ENCODE data around the gene ATP2B2.

The ATP2B2 gene

DNA sequence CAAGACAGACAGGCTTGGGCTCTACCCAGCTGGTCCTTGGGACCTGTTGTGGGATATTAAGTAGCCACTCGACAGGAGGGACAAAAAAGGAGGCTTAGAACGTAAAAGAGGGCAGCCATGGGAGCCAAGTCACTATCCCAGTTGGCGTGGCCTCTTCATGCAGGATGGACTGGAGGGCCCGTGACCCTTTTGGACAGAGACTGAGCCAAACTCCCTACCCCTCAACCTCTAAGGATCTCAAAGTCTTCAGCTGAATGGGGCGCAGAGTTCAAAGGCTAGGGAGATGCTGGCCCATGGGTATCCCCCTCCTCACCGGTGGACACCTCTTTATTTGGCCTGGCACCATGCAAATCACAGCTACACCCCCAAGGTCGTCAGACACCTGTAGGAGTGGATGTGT, 126.6 kb downstream of the ATP2B2 start:
- DNase-seq: no peak

DNA sequence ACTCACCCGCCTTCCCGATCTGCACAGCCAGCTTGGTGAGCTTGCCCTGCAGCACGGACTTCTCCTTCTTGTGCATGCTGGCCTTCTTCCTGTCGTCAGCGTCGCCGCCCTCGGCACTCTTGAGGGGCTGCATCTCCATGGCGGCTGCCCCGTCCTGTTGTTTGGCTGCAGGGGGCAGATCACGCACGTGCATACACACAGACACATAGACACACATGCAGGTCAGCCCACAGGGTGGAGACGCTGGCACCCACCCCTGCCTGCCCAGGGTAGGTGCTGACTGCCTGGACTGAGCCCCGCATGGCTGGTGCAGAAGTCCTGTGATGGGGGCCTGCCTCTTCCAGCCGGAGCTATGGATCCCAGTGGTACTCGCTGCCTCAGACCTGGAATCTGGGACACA, 127.1 kb downstream of the ATP2B2 start:
- DNase-seq: no peak

GRCh38 chr3:10377148-10377725, 128.1 kb downstream of the ATP2B2 start:
- no peak for DNase-seq

DNA sequence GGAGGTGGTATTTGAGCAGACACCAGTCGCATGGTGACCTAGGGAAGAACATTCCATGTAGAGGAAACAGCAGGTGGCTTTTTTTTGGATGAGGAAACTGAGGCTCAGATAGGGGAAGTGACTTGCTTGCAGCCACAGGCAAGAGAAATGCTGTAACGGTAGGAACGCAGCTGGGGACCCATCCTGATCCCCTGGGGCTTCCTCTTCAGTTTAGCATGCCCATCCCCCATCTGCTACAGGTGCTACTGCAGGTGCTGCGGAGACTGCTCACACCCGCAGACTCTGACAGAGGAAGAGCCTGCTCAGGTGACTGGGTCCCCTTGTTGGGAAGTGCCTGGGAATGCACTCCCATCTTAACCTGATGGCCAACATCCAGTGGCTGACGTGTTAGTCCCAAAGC, 129.0 kb downstream of the ATP2B2 start:
- DNase-seq: no peak

- DNase-seq: no peak
These were observed 129.9 kb downstream of the ATP2B2 start for GRCh38 chr3:10375296-10376053.

DNA sequence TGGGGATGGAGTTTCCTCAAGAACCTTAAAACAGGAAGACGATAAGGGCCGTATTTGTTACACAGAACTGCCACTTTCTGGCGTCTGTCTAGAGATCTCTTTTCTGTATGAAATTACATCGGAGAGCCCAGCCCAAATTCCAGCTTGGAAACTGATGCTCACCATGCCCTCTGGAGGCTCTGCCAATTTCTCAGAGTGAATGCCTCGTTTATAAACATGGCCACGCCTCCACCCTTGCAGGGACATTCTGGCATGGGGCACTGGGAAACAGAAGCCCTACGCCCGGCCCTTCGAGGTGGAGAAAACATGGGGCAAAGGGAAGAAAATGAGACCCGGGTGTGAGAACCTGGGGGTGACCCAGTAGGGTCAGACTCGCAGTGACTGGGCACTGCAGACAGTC, 131.1 kb downstream of the ATP2B2 start:
- DNase-seq: no peak

GRCh38 chr3:10373686-10374261, 131.6 kb downstream of the ATP2B2 start:
- no peak for DNase-seq

GRCh38 chr3:10371789-10372188, 133.6 kb downstream of the ATP2B2 start:
- DNase-seq: no peak

GRCh38 chr3:10371167-10371566, 134.2 kb downstream of the ATP2B2 start:
- DNase-seq: no peak

DNA sequence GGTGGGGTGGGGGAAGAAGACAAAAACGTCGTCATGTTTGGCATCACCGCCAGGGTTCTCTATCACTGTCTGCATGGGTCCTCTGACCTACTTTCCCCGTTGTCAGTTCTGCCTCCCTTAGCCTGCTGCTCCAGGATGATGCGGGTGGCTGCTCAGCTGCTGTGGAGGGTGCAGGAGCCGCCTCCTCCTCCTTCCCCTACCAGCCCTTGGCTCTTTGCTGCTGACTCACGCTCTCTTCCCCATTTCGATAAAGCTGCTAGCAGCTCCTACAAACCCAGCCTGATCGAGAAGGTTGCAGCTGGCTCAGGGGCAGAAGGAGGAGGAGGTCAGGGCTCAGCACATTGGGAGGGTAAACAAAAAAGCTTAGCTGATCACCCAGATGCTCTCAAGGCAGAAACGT, 135.0 kb downstream of the ATP2B2 start:
- peak; percentile 30 for DNase-seq

DNA sequence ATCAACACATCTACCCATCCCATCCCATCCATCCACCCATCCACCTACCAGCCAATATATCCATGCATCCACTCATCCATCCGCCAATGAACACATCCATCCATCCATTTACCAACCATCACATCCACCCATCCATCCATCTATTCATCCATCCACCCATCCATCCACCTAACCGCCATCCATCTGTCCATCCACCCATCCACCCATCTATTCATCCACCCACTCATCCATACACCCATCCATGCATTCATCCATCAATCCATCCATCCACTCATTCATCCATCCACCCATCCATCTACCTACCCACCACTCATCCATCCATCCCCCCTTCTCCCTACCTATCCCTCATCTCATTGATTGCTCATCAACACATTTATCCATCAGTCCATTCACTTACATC, 136.9 kb downstream of the ATP2B2 start:
- no peak for DNase-seq

DNA sequence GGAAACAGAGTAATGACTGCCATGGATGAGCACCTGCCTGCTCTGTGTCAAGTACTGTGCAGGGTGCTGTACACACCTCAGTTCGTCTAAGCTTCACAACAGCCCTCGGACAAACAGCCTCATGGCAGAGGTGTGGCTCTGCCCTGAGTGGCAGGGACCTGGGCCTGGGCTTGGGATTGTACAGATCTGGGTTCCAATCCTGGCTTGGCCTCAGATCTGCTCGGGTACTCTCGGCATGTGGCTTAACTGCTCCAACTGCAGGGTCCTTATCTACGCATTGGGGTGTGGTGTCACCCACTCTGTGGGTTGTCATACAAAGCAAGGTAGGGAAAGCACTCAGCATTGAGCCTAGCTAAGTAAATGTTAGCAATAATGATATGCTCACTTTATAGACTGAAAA, 137.9 kb downstream of the ATP2B2 start:
- no peak for DNase-seq

GRCh38 chr3:10366651-10367101, 138.7 kb downstream of the ATP2B2 start:
- DNase-seq: peak; percentile 71

DNA sequence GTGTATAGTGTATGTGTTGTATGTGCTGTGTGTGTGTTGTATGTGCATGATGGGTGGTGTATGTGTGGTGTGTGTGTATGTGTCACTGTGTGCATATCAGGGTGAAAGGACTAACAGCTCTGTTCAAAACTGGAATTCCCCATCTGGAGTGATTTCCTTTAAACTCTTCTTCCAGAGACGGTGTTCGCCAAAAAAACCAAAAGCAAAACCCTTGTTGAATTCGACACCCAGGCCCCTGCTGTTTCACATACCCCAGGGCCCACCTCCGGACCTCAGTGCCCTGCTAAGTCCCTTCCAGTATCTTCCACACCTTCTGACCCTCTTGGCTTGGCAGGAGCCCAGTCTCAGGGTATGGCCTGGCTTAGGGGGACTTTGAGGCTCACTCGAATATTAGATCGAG, 139.6 kb downstream of the ATP2B2 start:
- no peak for DNase-seq

DNA sequence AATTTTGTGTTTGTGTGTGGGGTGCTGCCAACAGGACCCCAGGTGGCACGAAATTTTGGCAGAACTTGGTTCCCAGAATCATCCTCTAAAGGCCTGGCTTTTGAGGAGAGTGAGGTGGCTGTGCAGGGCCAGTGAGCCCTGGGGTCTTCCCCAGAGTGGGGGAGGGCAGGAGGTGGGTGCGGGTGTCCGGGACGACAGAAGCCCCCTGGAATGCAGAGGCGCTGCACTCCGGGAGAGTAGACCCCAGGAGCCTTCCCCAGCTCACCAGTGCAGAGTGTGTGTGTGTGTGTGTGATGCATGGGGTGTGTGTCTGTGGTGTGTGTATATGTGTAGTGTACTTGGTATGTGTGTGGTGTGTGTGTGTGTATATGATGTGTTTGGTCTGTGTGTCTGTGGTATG, 140.1 kb downstream of the ATP2B2 start:
- no peak for DNase-seq

DNA sequence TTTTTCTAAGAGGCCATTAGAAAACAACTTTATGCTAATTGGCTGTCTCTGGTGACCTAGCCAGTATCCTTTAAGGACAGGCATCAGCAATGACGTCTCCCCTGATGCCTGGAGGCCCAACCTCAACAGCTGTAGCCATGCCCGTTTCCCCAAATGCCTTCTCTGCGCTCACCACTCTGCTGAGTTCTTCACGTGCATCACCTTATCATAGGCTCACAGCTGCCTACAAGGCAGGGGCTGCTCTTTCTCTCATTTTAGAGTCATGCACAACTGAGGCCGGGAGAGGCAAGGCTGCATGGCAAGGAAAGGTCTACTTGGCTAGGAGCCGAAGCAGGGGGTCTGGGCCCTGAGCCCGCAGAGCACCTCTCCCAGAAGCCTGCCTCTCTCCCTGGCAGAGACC, 140.6 kb downstream of the ATP2B2 start:
- DNase-seq: no peak

DNA sequence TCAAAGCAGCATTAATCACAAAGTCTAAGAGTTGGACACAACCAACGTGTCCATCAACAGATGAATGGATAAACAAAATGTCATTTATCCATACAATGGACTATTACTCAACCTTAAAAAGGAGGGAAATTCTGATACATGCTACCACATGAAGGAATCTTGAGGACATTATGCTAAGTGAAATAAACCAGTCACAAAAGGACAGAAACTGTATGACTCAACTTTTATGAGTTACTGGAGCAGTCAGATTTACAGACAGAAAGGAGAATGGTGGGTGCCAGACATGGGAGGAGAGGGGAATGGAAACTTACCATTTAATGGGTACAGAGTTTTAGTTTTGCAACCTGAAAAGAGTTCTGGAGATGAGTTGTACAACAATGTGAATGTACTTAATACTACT, 141.5 kb downstream of the ATP2B2 start:
- DNase-seq: peak; percentile 44

DNA sequence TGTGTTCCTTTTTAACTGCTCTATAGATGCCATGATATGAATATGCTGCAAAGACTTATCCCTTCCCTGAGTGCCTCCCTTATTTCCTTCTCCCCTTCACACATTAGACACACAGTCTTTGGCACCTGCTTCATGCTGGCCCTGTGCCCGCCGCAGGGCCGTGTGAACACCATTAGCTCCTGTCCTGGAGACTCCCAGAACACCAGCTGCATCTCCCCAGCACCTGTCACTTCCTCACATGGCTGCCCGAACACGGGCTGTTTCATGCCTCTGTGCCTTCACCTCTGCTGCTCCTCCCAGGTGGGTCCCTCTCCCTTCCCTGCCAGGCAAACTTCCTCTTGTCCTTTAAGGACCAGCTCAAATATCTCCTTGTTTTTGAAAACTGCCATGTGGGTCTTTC, 144.0 kb downstream of the ATP2B2 start:
- no peak for DNase-seq

GRCh38 chr3:10360478-10360877, 144.9 kb downstream of the ATP2B2 start:
- DNase-seq: no peak

- DNase-seq: no peak
These were observed 145.6 kb downstream of the ATP2B2 start for GRCh38 chr3:10359761-10360161.

DNA sequence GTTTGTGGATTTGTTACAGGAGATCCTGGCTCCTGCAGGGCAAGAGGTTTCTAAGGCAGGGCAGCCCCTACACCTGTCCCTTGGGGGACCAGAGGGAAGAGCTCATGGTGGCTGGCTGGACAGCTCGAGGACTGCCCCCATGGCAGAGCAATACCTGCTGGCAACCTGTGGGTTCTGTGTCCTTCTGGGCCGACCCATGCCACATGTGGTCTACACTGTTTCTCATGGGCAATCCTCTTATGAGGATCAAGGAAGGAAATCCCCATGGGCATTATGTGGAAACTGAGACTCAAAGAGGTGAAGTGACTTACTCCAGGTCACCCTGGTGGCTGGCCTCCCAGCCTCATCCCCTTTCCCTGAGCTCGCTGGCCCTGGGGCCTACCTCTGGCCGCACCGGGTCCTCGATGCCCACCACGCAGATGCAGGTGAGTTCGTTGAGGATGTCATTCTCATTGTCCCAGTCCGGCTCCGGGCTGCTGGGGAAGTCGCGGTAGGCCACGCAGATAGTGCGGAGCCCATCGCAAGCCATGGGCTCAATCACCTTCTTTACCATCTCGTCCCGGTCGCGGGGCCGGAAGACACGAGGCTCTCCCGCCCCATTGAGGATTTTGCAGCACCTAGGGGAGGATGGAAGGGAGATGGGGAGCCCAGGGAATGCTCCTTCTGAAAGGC, 146.9 kb downstream of the ATP2B2 start:
- DNase-seq: no peak

- peak; percentile 16 for DNase-seq
These were observed 147.6 kb downstream of the ATP2B2 start for GRCh38 chr3:10357592-10358308.

DNA sequence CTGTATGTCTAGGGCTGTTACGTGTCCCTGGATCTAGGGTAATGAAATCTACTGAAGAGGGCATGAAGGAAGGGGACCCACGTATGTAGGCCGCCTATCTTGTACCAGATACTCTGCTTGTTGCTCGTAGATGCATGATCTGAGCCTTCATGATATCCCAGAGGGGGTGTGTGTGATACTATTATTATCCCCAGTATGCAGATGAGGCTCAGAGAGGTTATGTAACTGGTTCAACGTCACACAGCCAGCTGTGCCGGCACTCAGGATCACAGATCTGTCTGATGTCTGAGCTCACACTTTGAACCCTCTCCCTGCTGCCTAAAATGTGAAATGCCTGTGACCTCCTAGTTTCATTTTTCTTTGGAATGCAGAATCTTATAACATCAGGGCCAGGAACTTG, 148.3 kb downstream of the ATP2B2 start:
- DNase-seq: no peak

Measured in activated CD4-positive, alpha-beta T cell treated with anti-CD3 and anti-CD28 coated beads for 48 hours (primary cell).